HPDE6-E6E7 (cell line): ENCODE data around the gene PSMG3.

ENCODE experiments used
- DNase-seq: peaks from one replicate; pipeline ENCODE4 v3.0.0; 2011; ENCODE audit warnings: missing footprints; ENCODE audit errors: extremely low spot score

The PSMG3 gene

DNA sequence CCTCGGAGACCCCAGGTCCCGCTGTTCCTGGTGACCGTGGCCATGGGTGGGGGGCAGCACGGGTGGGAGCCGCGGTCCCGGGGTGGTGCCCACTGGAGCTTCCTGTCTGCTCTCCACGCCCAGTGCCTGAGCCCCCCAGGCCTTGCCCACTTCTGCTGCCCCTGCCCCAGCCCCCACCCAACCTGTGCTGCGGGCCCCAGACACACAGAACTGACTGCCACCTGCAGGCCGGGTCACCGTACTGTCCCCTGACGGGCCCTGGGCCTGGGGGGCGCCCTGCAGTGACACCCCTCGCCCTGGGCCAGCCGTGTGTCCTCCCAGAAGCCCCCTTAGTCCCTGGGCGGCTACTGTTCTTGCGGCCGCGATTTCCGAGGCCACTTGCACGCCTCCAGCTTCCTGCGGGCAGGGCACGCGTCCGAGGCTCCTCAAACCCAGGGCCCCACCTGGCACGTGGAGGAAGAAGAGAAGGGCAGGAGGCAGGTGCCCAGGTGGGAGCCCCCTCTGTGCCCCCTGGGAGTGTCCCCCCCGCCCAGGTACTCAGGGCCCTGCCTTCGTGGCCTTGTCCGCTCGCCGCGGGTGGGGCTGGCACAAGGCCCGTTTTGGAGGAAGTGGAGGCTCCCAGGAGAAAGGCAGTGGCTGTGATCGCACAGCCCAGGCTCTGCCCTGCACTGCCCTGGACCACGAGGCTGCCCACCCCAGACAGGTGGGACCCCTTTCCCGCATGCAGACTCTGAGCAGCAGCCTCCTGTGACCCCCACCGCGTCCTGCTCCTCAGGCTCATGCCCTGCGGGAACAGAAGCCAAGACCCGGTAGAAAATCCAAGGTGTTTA is 24.2 kb downstream of the PSMG3 start:
- DNase-seq, result no peak

DNA sequence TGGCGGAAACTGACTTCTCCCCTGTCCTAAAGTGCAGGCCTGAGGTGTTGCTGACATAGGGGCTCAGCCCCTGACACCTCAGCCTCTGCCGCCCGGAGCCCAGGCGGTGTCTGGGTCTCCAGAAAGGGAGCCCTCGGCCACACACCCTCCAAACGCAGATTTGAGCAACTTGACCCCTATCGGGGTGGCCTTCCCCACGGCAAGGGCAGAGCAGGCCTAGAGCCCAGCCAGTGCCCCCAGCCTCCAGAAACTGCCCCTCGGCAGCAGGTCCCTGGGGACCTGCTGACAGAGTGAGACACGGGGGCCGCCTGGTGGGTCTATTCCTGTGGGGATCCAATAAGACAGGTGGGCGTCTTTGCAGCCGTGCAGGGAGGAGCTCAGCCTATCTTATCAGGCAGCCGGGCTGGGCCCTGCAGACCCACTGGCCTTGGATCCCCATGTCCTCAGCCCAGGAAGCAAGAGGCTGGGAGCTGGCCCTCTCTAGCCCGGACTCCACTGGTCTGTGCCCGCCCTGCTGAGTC is 24.9 kb downstream of the PSMG3 start:
- DNase-seq, result no peak

DNA sequence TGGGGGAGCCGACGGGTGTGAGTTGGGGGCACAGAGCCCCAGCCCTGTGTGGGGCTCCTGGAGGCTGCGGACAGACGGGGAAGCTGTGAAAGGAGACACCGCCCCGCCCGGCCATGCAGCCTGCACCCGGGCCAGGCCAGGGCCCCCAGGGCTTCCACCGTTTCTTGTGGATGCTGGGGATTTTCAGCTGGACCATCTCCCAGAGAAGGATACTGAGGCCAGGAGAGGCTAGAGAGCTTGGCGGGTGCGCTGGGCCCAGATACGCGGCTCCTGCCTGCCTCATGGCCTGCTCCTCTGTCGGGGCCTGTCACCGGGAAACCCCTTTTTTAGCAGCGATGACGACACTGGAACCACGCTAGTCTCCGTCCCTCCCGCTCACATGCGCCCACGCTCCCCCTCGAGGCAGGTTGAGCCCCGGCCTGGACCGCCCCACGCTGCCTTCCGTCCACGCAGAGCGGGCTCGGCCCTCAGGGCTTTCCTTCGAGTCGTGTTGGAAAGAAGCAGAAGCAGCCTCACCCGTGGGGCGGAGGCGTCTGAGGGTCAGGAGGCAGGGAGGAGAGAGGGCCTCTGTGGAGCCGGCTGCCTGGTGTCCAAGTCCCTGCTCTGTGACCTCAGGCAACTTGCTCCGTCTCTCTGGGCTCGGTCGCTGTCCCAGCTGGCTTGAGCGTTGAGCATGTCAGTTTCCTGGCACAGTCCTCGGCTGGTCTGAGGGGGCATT is 25.5 kb downstream of the PSMG3 start:
- no peak for DNase-seq

DNA sequence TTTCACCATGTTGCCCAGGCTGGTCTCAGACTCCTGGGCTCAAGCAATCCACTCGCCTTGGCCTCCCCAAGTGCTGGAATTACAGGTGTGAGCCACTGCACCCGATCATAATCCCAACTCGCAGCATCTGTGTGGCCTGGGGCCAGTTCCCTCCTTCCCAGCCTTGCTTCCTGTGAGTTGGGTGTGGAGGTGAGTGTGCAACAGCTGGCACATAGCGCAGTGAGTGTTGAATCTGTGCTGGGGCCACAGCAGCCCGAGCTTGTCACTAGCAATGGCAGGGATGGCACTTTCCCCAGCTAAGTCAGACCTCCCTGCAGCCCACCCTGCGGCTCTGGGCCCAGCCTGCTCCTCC is 26.0 kb downstream of the PSMG3 start:
- no peak for DNase-seq

DNA sequence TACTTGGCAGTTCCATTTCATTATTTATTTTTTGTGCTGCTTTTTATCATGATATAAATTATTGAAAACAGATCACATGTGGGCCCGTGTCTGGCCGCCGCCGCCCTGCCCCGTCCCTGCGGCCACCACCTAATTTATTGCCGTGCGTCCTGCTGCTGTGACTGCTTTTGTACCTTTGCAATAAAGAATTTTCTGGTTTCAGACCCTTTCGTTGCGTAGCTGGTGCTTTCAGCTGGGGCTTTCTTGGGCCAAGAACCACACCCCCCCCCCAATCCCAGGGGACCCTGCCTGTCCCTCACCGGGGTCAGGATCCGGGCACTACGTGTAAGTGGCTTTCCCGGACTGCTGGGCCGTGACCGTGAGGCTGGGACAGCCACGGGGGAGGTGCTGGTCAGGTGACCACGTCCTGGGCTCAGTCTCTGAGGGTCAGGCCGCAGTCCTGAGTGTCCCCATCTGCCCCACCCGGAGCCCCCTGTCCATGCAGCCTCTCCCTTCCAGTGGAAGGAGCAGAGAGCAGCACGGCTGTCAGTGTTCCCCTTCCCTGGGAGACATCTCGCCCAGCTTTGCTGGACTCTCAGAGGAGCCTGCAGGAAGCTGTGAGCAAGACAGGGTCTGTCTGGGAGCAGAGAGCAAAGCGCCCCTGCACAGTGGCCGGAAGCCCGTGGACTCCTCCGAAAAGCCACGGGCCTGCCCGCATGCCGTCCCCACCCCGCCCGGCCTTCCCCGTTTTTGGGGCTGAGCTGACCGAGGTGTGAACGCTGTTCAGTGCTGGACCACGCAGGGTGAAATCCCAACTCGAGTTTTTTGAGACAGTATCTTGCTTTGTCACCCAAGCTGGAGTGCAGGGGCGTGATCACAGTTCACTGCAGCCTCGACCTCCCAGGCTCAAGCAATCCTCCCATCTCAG is 26.7 kb downstream of the PSMG3 start:
- DNase-seq, result no peak

DNA sequence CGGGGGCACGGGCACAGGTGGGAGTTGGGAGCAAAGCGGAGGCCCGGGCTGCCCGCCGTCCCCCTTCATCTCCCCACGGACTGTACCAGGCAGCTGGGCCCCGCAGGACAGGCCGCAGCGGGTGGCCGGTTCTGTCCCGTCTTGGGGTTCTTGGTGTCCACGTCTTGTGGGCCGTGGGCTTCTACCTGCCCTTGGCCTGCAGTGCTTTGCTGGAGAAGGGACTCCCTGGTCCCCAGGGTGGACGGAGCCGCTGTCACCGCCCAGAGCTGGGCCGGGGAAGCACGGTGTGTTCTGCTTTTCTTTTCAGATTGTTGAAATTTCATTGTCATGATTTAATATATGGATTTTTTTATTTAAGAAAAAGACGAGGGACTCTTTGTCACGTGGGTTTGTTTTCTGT is 27.5 kb downstream of the PSMG3 start:
- DNase-seq, result no peak

DNA sequence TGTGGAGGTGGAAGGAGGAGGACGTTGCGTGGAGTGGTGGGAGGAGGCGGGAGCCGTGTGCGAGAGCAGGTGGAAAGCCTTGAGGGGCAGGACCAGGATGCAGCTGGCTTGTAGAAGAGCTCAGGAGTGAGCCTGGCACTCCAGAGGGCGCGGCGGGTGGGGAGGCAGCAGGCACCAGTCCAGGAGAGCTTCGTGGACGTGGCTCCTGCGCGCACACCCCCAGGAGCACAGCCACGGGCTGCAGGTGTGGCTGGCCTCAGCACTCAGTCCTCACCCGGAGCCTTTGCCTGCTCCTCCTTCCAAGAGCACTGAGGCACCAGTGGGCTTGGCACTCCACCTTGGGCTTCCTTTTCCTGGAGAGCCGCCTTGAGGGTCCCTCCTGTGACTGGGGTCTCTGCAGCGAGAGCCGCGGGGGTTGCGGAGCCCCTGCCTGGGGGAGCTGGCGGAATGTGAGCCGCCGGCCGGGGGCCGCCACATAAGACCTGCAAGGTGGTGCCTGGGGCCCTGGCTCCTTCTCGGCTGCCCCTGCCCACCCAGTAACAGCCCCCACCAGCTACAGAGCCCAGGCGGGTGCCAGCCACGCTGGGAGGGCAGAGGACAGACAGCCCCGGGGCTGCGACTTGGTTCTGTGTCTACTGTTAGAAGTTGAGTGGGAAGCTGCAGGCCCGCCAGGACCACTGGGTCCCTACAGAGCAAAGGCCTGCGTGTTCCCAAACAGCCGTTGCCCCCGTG is 28.2 kb downstream of the PSMG3 start:
- DNase-seq, result no peak

DNA sequence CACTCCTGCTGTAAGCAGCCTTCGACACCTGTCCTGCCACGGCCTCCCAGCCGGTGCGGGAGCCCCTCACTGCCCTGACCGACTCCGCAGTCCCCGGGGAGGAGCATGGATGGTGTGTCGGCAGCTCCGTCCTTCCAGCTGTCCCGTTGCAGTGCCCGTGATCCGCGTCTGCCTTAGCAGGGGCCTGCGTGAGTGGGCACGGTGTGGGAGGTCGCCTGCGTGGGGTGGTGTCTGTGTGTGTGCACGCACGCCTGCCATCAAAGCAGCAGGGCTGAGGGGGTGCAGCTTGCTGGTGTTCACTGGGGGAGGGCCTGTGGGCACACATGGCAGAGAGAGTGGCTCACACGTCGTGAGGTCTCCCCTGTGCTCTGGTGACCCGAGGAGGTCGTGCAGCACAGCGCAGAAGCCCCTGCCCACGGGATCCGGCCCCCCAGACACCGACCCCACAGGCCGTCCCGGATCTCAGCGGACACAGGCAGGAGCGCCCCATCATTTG is 29.0 kb downstream of the PSMG3 start:
- no peak for DNase-seq

DNA sequence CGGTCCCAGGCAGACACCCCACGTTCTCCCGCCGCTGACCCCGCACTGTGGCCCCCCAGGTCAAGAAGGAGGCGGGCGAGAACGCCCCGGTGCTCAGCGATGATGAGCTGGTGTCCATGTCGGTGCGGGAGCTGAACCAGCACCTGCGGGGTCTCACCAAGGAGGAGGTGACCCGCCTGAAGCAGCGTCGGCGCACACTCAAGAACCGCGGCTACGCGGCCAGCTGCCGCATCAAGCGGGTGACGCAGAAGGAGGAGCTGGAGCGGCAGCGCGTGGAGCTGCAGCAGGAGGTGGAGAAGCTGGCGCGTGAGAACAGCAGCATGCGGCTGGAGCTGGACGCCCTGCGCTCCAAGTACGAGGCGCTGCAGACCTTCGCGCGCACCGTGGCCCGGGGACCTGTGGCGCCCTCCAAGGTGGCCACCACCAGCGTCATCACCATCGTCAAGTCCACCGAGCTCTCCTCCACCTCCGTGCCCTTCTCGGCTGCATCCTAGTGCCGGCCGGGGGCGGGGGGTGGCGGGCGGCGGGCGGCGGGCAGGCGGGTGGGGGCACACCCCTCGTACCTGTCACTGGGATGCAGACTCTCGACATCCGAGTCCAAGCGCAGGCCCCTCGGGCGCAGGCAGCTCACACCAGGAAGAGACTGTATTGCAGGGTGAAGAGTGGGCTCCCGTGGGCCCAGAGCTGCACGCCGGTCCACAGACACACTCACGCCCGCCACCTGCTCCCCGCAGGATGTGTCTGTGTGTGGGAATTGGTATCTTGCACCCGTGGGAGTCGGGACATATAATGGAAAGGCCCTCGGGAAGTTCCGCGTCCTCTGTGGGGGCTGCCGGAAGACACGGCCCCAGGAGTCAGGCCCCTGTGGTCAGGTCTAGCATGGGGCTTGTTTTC is 29.7 kb downstream of the PSMG3 start:
- DNase-seq, result no peak

DNA sequence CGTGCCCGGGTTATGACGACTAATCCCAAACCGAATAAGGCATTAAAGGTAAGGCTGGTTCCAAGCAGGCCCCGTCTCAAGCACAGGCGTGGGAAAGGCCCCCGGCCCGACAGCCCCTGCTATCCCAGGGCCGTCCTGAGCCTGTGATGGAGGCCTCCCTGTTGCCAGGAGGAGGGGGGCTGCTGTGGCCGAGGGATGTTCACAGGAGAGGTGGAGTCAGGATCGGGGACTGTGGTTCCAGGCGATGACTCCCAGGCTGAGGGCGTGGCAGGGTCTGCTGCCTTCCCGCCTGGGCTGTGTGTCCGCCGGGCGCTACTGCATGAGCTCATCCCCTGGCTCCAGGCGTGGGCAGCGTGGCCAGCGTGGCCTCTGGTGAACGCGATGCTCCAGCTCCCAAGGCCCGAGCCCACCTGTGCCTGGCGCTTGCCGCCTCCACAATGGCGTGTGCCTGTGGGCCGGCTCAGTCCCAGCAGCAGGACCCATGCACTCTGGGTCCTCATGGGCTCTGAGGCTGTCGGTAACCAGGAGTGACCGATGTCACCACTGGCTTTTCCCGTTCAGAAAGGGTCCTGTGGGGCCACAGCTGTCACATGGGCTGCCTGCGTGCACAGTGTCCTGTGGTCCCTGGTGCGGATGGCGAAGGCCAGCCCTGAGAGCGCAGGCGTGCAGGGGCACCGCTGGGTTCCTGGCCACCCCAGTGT is 30.5 kb downstream of the PSMG3 start:
- no peak for DNase-seq

DNA sequence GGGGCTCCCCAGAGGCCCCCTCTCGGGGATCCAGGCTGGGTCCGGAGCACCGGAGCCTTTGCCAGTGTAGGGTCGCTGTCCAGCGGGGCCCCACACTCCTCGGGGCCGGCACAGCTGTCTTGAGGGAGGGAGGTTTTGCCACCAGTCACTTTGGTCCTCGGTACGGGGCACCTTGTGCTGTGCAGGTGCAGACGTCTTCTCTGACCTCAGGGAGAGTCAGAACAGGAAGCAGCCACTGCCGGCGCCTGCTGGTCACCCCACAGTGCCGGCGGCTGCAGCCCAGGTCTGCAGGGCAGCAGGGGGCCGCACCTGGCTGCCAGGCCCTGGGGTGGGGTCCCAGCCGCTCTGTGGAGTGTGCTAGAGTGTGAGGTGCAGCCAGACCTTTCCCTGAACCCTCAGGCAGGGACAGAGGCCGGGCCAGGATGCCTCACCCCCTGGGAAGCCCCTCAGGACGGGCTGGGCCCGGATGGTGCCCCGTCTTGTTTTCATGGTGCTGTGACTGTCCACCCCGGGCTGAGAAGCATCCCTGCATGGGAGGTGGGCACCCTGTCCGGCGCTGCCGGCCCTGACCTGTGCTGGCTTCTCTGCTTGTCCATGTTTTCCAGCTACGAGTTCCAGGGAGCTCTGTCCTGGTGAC is 31.2 kb downstream of the PSMG3 start:
- DNase-seq, result no peak

DNA sequence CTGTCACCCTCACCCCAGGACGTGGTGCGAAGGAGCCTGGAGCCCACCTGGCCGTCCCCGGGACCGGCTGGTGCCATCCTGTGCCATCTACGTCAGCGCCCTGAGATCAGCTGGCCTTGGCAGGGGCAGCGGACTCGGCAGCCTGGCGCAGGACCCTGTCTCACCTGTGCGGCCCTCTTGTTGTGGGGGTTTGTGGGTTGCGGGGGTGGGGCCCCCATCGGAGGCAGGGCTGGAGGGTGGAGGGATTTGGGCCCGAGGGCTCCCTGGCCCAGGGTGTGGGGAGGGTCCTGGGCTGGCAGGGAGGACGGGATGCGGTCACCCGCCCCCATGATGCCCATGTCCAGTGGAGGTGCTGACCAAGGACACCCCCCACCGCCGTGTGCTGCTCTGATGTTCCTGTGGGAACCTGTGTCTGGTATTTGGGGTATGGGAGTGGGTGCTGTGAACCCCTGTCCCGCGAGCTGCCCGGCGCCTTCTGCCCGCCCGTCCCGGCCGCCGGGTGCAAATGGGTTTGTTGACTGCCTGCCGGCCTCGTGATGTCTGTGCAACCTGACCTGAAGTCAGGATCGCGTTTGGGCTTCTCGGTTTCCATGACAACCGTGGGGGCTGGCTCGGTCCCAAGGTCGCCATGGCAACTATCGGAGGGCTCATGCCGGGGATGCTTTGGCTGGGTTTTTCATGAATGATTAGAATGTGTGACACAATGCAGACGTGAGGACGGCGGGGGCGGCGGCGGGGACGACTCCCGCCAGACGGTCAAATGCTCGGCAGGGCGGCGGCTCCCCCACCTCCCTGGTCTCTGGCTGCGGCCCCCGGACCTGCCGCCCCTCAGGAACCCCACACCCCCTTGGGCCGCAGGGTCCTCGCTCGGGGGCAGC is 32.1 kb downstream of the PSMG3 start:
- no peak for DNase-seq

DNA sequence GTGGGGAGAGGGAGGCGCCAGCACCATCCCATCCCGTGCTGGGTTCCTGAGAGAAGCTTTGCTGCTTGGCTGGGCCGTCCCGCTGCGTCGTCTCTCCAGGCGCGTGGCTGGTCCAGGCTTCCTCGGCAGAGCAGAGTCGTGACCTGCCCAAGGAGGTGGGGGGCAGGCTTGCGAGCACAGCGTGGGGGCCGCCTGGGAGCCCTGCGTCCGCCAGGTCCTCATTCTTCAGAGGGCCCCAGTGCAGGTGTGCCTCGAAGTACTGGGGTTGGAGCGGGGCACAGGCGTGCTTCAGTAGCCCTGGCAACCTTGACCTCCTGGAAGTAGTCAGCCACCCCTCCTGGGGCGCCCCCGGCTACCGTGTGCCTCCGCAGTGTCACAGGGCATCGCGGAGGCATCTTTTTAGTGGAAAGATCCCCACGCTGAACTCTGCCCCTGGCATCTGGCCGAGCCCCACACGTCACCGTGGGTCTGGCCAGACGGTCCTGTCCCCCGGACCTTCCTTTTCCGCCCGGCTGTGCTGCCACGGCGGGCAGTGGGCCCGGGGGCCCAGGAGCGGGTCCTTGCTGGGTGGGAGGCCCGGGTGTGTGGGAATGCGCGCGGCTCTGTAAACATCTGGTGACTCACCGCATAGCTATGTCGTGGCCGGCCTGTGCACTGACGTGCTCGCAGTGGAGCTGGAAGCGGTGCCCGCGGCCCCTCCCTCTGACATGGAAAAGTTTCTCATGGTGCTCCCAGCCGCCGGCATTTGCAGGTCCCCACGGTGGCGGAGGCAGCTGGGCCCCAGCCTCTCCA is 32.9 kb downstream of the PSMG3 start:
- DNase-seq, result peak; percentile 83

DNA sequence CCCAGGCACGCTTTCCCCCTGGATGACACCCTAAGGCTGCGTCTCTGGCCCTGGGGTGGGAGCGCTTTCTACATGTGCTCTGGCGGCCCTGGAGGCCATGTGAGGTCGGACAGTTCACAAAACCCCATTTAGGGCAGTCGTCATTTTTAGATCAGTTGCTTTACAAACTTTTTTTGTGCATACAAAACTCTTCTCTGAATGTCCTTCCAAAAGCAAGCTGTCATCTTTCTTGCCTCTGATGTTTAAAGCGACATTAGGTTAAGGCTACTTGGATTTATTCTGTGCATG is 33.4 kb downstream of the PSMG3 start:
- no peak for DNase-seq

DNA sequence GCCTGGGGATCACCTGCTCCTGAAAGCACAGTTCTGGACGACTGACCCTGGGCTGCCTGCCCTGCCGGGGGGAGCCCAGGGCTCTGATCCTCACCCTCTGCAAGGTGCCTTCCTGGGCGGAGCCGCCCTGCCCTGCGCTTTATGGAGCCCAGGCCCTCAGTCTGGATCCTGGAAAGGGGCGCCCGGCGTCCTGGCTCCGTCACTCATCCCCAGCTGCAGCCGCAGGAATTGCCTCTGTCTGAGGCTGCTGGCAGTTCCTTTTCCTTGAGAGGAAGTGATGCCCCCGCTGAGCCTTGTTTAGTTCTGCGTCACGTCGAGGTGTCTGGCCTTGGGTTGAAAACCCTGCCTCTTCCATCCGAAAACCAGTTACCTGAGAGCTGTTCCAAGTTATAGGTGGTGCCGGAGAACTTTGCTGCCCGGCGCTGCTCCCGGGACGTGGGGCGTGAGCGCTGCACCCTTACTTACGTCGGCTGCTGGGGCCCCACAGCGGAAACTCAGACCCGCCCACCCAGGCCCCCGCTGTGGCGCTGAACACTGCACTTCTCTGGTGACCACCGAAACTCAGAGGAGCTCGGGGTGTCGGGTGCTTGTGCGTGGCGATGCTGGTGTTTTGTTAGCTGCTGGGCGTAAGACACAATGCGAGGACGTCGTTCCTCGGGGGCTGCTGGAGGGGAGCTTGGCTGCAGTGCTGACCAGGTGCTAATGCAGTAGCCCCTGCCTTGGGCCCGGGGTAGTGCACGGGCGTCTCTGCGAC is 34.0 kb downstream of the PSMG3 start:
- DNase-seq, result no peak

DNA sequence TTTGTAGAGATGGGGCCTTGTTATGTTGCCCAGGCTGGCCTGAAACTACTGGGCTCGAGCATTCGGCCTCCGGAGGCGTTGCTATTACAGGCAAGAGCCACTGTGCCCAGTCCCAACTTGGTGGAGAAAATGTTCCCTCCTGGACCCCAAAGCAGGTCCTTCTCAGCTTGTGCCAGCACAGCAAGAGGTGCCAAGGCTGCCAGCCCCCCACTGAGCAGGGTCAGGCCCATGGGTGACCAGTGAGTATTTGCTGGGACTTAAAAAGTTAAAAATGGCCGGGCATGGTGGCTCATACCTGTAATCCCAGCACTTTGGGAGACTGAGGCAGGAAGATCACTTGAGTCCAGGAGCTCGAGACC is 34.8 kb downstream of the PSMG3 start:
- DNase-seq, result no peak
